IMR-90 (cell line): ENCODE data around the gene CCDC146. TPM values are rescaled to one million over a fixed set of nuclear protein-coding genes. Genes with fewer than 3 reads are reported as not detected.
A peak's percentile ranks its signal among the peaks of the same experiment; 100 is the strongest.

ENCODE experiments used
- ATAC-seq: fragments of 200-7000 bp; cut with Tn5 transposase; 2 replicates; pipeline ENCODE4 v1.9.1; 2020; ENCODE audit warnings: low read depth, mild to moderate bottlenecking, moderate library complexity
- BruUV-seq: library from RNA; stranded (reverse); fragments of 400-500 nt; replicated peaks from 2 replicates; lab custom pipeline; 2021; lab: Mats Ljungman, UMichigan
- CTCF ChIA-PET: fragments of 300-600 bp; formaldehyde crosslinking; extraction: SDS; loops from one replicate; lab custom pipeline; 2021; ENCODE audit warnings: antibody characterized with exemption; lab: Yijun Ruan, JAX
- POLR2A ChIA-PET: fragments of 300-600 bp; sonication (Branson Sonifier 250); formaldehyde crosslinking; loops from one replicate; lab custom pipeline; 2022; ENCODE audit warnings: antibody characterized with exemption; ENCODE audit not compliant: unreplicated experiment; lab: Charles Lee
- DNase-seq: peaks from one replicate; pipeline ENCODE4 v3.0.0; 2013
- H2AFZ ChIP-seq: replicated peaks from 2 replicates; pipeline ENCODE3; 2013; ENCODE audit warnings: low read length, mild to moderate bottlenecking; ENCODE audit not compliant: poor library complexity
- H2AK5ac ChIP-seq: 2 replicates; pipeline ENCODE4 v1.6.1; 2013; ENCODE audit warnings: low read depth, low read length, inconsistent platforms
- H2AK9ac ChIP-seq: replicated peaks from 2 replicates; pipeline ENCODE3; 2013; ENCODE audit warnings: mild to moderate bottlenecking, low read depth, low read length, moderate library complexity; ENCODE audit not compliant: poor library complexity
- H2BK120ac ChIP-seq: 2 replicates; pipeline ENCODE4 v1.6.1; 2013; ENCODE audit warnings: low read depth, low read length, inconsistent platforms
- H2BK15ac ChIP-seq: 3 replicates; pipeline ENCODE4 v1.6.1; 2013; ENCODE audit warnings: low read depth, low read length, inconsistent platforms
- H2BK20ac ChIP-seq: 2 replicates; pipeline ENCODE4 v1.6.1; 2013; ENCODE audit warnings: low read depth, mild to moderate bottlenecking, inconsistent platforms, low read length, moderate library complexity
- H2BK5ac ChIP-seq: 2 replicates; pipeline ENCODE4 v1.6.1; 2013; ENCODE audit warnings: mild to moderate bottlenecking, low read depth, low read length, inconsistent platforms; ENCODE audit not compliant: poor library complexity, severe bottlenecking
- H3K14ac ChIP-seq: replicated peaks from 2 replicates; pipeline ENCODE4 v1.6.1; 2013; ENCODE audit warnings: low read depth, low read length, inconsistent platforms
- H3K18ac ChIP-seq: 2 replicates; pipeline ENCODE4 v1.6.1; 2013; ENCODE audit warnings: low read depth, low read length, control low read depth
- H3K23ac ChIP-seq: 2 replicates; pipeline ENCODE4 v1.6.1; 2013; ENCODE audit warnings: low read depth, low read length, inconsistent platforms
- H3K27ac ChIP-seq: 2 replicates; pipeline ENCODE4 v1.5.1; 2013; ENCODE audit warnings: mild to moderate bottlenecking, control low read depth, low read length; ENCODE audit not compliant: insufficient read depth
- H3K27me3 ChIP-seq: 2 replicates; pipeline ENCODE4 v1.6.1; 2013; ENCODE audit warnings: low read length; ENCODE audit not compliant: control insufficient read depth, insufficient read depth
- H3K36me3 ChIP-seq: 2 replicates; pipeline ENCODE4 v1.6.1; 2013; ENCODE audit warnings: low read length, mixed read lengths; ENCODE audit not compliant: control insufficient read depth, insufficient read depth
- H3K4ac ChIP-seq: 2 replicates; pipeline ENCODE4 v1.6.1; 2013; ENCODE audit warnings: low read depth, low read length, inconsistent platforms
- H3K4me1 ChIP-seq: 2 replicates; pipeline ENCODE4 v1.6.1; 2013; ENCODE audit warnings: low read length, mixed read lengths; ENCODE audit not compliant: control insufficient read depth, insufficient read depth
- H3K4me2 ChIP-seq: 2 replicates; pipeline ENCODE4 v1.6.1; 2013; ENCODE audit warnings: low read depth, mild to moderate bottlenecking, control low read depth, low read length, moderate library complexity
- H3K4me3 ChIP-seq: 2 replicates; pipeline ENCODE4 v1.5.1; 2013; ENCODE audit warnings: low read depth, mild to moderate bottlenecking, control low read depth, low read length, moderate library complexity; ENCODE audit not compliant: insufficient read depth
- H3K56ac ChIP-seq: 2 replicates; pipeline ENCODE4 v1.6.1; 2013; ENCODE audit warnings: low read length, inconsistent platforms; ENCODE audit not compliant: insufficient read depth; ENCODE audit errors: extremely low read depth
- H3K79me1 ChIP-seq, 2 experiments: 2 replicates each; pipeline ENCODE4 v1.6.1; 2013; ENCODE audit warnings: low read length in 2 of 2, inconsistent platforms in 1 of 2, low read depth in 1 of 2
- H3K9ac ChIP-seq: 2 replicates; pipeline ENCODE4 v1.6.1; 2013; ENCODE audit warnings: low read depth, low read length, control low read depth
- H3K9me1 ChIP-seq: 2 replicates; pipeline ENCODE4 v1.6.1; 2013; ENCODE audit warnings: low read length, inconsistent platforms; ENCODE audit not compliant: insufficient read depth
- H3K9me3 ChIP-seq: 2 replicates; pipeline ENCODE4 v1.6.1; 2013; ENCODE audit warnings: low read length; ENCODE audit not compliant: control insufficient read depth, insufficient read depth
- H4K20me1 ChIP-seq: 2 replicates; pipeline ENCODE4 v1.6.1; 2013; ENCODE audit warnings: low read length, inconsistent platforms; ENCODE audit not compliant: insufficient read depth
- H4K5ac ChIP-seq: 2 replicates; pipeline ENCODE4 v1.6.1; 2013; ENCODE audit warnings: mild to moderate bottlenecking, low read depth, low read length, control low read depth
- H4K8ac ChIP-seq, 2 experiments: 2 replicates each; pipeline ENCODE4 v1.6.1; 2013; ENCODE audit warnings: low read depth in 2 of 2, low read length in 2 of 2, control low read depth in 1 of 2, inconsistent platforms in 1 of 2
- H4K91ac ChIP-seq: 2 replicates; pipeline ENCODE4 v1.6.1; 2013; ENCODE audit warnings: low read depth, low read length, inconsistent platforms; ENCODE audit not compliant: insufficient read depth
- BHLHE40 ChIP-seq: fragments of 150-350 bp; IDR thresholded peaks from 2 replicates; pipeline ENCODE4 v1.6.1; 2016; ENCODE audit warnings: mild to moderate bottlenecking, low read depth, low read length
- CEBPB ChIP-seq: IDR thresholded peaks from 2 replicates; pipeline ENCODE4 v1.6.1; 2012; ENCODE audit warnings: low read depth, low read length, improper control_type of control experiment
- CHD1 ChIP-seq: IDR thresholded peaks from 2 replicates; pipeline ENCODE4 v1.6.1; 2012; ENCODE audit warnings: low read depth, low read length, improper control_type of control experiment
- MAFK ChIP-seq: IDR thresholded peaks from 2 replicates; pipeline ENCODE4 v1.6.1; 2012; ENCODE audit warnings: low read depth, low read length, improper control_type of control experiment
- MAZ ChIP-seq: IDR thresholded peaks from 2 replicates; pipeline ENCODE4 v1.6.1; 2012; ENCODE audit warnings: low read depth, mild to moderate bottlenecking, low read length, improper control_type of control experiment, moderate library complexity, borderline replicate concordance
- MXI1 ChIP-seq: IDR thresholded peaks from 2 replicates; pipeline ENCODE4 v1.6.1; 2012; ENCODE audit warnings: low read depth, mild to moderate bottlenecking, low read length, moderate library complexity, borderline replicate concordance
- NFE2L2 ChIP-seq: fragments of 150-350 bp; IDR thresholded peaks from 2 replicates; pipeline ENCODE4 v1.6.1; 2016; ENCODE audit warnings: low read depth, mild to moderate bottlenecking, low read length
- POLR2A ChIP-seq: IDR thresholded peaks from 2 replicates; pipeline ENCODE4 v1.6.1; 2012; ENCODE audit warnings: mild to moderate bottlenecking, low read depth, low read length
- RAD21 ChIP-seq: IDR thresholded peaks from 2 replicates; pipeline ENCODE4 v1.6.1; 2012; ENCODE audit warnings: low read length, improper control_type of control experiment
- RCOR1 ChIP-seq: IDR thresholded peaks from 2 replicates; pipeline ENCODE4 v1.6.1; 2012; ENCODE audit warnings: mild to moderate bottlenecking, low read length, improper control_type of control experiment; ENCODE audit not compliant: insufficient replicate concordance
- RFX5 ChIP-seq: IDR thresholded peaks from 2 replicates; pipeline ENCODE4 v1.8.0; 2012; ENCODE audit warnings: low read depth, mild to moderate bottlenecking, low read length, moderate library complexity
- SMC3 ChIP-seq: fragments of 150-350 bp; IDR thresholded peaks from 2 replicates; pipeline ENCODE4 v1.6.1; 2016; ENCODE audit warnings: low read depth, mild to moderate bottlenecking, antibody characterized with exemption, low read length, moderate library complexity
- WGBS, 2 experiments: methylation state at CpG; one replicate each; pipeline versions ENCODE4 v1.1.5 to v1.1.7; 2013; ENCODE audit warnings: missing lambda C conversion rate in 2 of 2; ENCODE audit not compliant: insufficient read length in 1 of 2; ENCODE audit errors: extremely low coverage in 2 of 2; 5-methylcytosine and 5-hydroxymethylcytosine counted together
- dilution Hi-C: fragments of 300-500 bp; cut with HindIII; formaldehyde crosslinking; loops from one replicate; pipeline ENCODE4 v1.14.3; 2018; ENCODE audit warnings: low sequenced_read_pairs; ENCODE audit not compliant: unreplicated experiment
- in situ Hi-C: fragments of 300-500 bp; cut with MboI; formaldehyde crosslinking; loops from 3 replicates; pipeline ENCODE4 v1.14.3; 2019; ENCODE audit warnings: low sequenced_read_pairs, inconsistent platforms, mixed read lengths
- intact Hi-C: fragments of 100-400 bp; cut with micrococcal nuclease; formaldehyde crosslinking; loops from 2 replicates; pipeline ENCODE4 v1.10.0; 2022
- polyA plus RNA-seq, 3 experiments: library from polyadenylated mRNA; depleted of rRNA; stranded (reverse); fragments of >200 nt; gene quantifications; 2 replicates each; pipeline ENCODE4 v1.2.3, GENCODE V29; 2012; ENCODE audit warnings: low replicate concordance in 1 of 3
- total RNA-seq: library from RNA; depleted of rRNA; stranded (reverse); fragments of >200 nt; gene quantifications from 2 replicates; pipeline ENCODE4 v1.2.3, GENCODE V29; 2012
- TF ChIP-seq, protein P1 (sequence below): fragments of 150-350 bp; IDR thresholded peaks from 2 replicates; pipeline ENCODE4 v1.6.1; 2017; ENCODE audit warnings: mild to moderate bottlenecking, antibody characterized with exemption, low read length, low read depth
- TF ChIP-seq, protein P2 (sequence below): fragments of 150-350 bp; IDR thresholded peaks from 2 replicates; pipeline ENCODE4 v1.6.1; 2016; ENCODE audit warnings: low read depth, mild to moderate bottlenecking, low read length, moderate library complexity, borderline replicate concordance

Gene CCDC146
- total and polyA plus RNA-seq, 2 of the 4 experiments (the other 2 are of a cell fraction): 0.54 to 1.7 TPM

DNA sequence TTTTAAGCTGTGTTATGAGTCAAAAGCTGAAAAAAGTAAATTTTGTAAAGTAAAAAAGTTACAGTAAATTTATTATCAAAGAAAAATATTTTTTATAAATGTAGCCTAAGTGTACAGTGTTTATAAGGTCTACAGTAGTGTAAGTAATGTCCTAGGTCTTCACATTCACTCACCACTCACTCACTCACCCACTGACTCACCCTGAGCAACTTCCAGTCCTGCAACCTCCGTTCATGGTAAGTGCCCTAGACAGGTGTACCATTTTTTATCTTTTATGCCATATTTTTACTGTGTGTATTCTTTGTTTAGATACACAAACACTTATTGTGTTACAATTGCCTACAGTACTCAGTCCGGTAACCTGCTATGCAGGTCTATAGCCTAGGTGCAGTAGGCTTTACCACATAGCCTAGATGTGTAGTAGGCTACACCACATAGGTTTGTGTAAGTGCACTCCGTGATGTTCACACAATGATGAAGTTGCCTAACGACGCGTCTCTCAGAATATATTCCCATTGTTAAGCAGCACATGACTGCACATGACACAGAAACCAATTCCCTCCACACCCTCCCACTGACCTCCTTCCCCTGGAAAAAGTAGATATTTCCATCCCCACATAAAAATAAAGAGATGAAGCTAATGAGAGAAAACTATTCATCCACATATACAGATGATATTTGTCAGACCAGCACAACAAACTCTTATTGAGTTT lies 122.0 kb downstream of the CCDC146 start:
- no peak overlapping the region for H2AFZ ChIP-seq
- no peak overlapping the region for H3K27ac ChIP-seq
- no peak overlapping the region for H3K4me3 ChIP-seq
- POLR2A ChIA-PET: interaction anchor here (0.6 kb wide), 1 partner anchor 84 kb away, joined by 10 read pairs; no protein-coding TSS in a partner anchor
- peak overlapping the region; percentile 86; the same call in 1 of the 3 replicates for H2BK15ac ChIP-seq
- H2BK5ac ChIP-seq: peak overlapping the region; percentile 29
- dilution Hi-C loops (no loop called here), in situ Hi-C loops (loop anchor here (10.0 kb wide), 1 partner anchor 120 kb away; the partner anchor contains the start of gene CCDC146), intact Hi-C loops (no loop called here)
- H3K4ac ChIP-seq: peak overlapping the region; percentile 81
- H3K9me3 ChIP-seq: no peaks in the 10 kb centered on the region
- WGBS, 2 experiments: no CpG with 5 or more reads among the region's 6 CpGs
- H2BK20ac ChIP-seq: peak overlapping the region; percentile 26; the same call in 1 of the 2 replicates
- peak; percentile 51 for DNase-seq
- peaks cover 12% of the 10 kb centered on the region for H3K4me1 ChIP-seq
- H3K14ac ChIP-seq: 0 out of 2 replicates have a peak overlapping the region, but pooled peaks have one; percentile 57
- peak overlapping the region; percentile 22; the same call in 1 of the 2 replicates for H2AK5ac ChIP-seq
- H2AK9ac ChIP-seq: no peak overlapping the region
- no peak overlapping the region for H3K9ac ChIP-seq
- ATAC-seq: peak; percentile 51; the same call in 1 of the 2 replicates
- no peaks in the 10 kb centered on the region for H3K27me3 ChIP-seq
- 0 out of 2 replicates have a peak overlapping the region, but pooled peaks have one; percentile 38 for H4K91ac ChIP-seq
- no peaks in the 10 kb centered on the region for H3K36me3 ChIP-seq
- peaks cover 11% of the 10 kb centered on the region for H3K9me1 ChIP-seq
- H3K56ac ChIP-seq: no peak overlapping the region
- no peak overlapping the region for H3K23ac ChIP-seq
- peak overlapping the region; percentile 59; the same call in 1 of the 2 replicates for H2BK120ac ChIP-seq
- BruUV-seq: no TSS peak
- no peaks in the 10 kb centered on the region for H4K20me1 ChIP-seq
- H3K18ac ChIP-seq: peak overlapping the region; percentile 9; the same call in 1 of the 2 replicates
- H3K4me2 ChIP-seq: no peak overlapping the region
- peak overlapping the region in 1 of 2 experiments; percentile 56; a peak in 1 of 4 replicates for H4K8ac ChIP-seq
- H4K5ac ChIP-seq: no peak overlapping the region; the same call in 1 of the 2 replicates
- CTCF ChIA-PET: no interaction called here
- no peaks in the 10 kb centered on the region for H3K79me1 ChIP-seq
- TF ChIP-seq RAD21 (no peak), MAZ (no peak), CHD1 (no peak), RCOR1 (no peak), MAFK (no peak), SMC3 (no peak), POLR2A (no peak), MXI1 (no peak), RFX5 (no peak), BHLHE40 (no peak), CEBPB (no peak), NFE2L2 (no peak)
- TF ChIP-seq, protein P1, sequence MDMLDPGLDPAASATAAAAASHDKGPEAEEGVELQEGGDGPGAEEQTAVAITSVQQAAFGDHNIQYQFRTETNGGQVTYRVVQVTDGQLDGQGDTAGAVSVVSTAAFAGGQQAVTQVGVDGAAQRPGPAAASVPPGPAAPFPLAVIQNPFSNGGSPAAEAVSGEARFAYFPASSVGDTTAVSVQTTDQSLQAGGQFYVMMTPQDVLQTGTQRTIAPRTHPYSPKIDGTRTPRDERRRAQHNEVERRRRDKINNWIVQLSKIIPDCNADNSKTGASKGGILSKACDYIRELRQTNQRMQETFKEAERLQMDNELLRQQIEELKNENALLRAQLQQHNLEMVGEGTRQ: no peak
- TF ChIP-seq, protein P2, sequence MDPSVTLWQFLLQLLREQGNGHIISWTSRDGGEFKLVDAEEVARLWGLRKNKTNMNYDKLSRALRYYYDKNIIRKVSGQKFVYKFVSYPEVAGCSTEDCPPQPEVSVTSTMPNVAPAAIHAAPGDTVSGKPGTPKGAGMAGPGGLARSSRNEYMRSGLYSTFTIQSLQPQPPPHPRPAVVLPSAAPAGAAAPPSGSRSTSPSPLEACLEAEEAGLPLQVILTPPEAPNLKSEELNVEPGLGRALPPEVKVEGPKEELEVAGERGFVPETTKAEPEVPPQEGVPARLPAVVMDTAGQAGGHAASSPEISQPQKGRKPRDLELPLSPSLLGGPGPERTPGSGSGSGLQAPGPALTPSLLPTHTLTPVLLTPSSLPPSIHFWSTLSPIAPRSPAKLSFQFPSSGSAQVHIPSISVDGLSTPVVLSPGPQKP: no peak
